ENCODE data around the gene PITPNM3. TPM values are rescaled to one million over a fixed set of nuclear protein-coding genes. Genes with fewer than 3 reads are reported as not detected.

PITPNM3 gene
- total RNA-seq, 2 experiments from 2014 or later, result 0.38 to 0.67 TPM

DNA sequence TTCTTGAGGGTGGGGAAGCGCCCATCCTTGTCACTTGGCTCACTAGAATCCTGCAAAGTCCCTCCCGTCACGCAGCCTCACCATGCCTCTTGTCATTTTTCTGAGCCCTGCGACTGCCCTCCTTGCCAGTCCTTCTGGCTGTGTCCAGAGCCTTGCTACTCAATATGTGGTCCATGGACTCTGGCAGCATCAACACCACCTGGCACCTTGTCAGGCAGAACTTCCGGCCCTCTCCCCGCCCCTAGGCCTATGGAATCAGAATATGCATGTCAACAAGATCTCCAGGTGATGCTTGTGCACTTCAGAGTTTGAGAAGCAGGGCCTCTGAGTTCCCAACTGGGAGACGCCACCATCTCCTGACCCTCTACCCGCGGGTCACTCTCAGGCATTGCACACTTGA is 100.0 kb downstream of the PITPNM3 start:
- Mint-ChIP-seq H3K4me1 (ENCODE audit: low read depth) (peaks cover 6% of the 10 kb centered on the region), H3K27me3 (ENCODE audit: low read depth) (no peaks in the 10 kb centered on the region), H3K4me3 (no peak overlapping the region), H3K9me3 (no peaks in the 10 kb centered on the region), H3K27ac (no peak overlapping the region), H3K36me3 (ENCODE audit: low read depth) (no peaks in the 10 kb centered on the region)
- intact Hi-C loops (cut with micrococcal nuclease), result no loop called here
- CTCF ChIA-PET, result no interaction called here
- DNase-seq, result no peak

DNA sequence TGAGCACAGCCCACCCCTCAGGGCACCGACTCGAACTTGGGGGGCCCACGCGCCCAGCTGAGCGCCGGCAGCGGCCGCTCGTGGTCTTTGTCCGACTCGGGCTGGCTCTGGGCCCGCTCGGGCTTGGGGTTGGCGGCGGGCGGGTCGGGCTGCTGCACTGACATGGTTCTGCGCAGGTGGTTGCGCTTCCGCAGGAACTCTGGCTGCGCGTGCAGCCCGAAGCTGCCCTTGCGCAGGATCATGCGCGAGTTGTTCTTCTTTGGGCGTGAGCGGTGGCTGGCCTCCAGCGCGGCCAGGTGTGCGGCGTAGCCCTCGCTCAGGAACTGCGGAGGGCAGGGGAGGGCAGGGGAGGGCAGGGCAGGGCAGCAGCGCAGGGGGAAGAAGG is 101.0 kb downstream of the PITPNM3 start:
- CTCF ChIA-PET, result no interaction called here
- Mint-ChIP-seq H3K9me3 (no peaks in the 10 kb centered on the region), H3K4me1 (ENCODE audit: low read depth) (peaks cover 6% of the 10 kb centered on the region), H3K27ac (no peak overlapping the region), H3K27me3 (ENCODE audit: low read depth) (no peaks in the 10 kb centered on the region), H3K36me3 (ENCODE audit: low read depth) (no peaks in the 10 kb centered on the region), H3K4me3 (peak overlapping the region; percentile 25)
- intact Hi-C loops (cut with micrococcal nuclease), result no loop called here
- DNase-seq, result peak; percentile 46

DNA sequence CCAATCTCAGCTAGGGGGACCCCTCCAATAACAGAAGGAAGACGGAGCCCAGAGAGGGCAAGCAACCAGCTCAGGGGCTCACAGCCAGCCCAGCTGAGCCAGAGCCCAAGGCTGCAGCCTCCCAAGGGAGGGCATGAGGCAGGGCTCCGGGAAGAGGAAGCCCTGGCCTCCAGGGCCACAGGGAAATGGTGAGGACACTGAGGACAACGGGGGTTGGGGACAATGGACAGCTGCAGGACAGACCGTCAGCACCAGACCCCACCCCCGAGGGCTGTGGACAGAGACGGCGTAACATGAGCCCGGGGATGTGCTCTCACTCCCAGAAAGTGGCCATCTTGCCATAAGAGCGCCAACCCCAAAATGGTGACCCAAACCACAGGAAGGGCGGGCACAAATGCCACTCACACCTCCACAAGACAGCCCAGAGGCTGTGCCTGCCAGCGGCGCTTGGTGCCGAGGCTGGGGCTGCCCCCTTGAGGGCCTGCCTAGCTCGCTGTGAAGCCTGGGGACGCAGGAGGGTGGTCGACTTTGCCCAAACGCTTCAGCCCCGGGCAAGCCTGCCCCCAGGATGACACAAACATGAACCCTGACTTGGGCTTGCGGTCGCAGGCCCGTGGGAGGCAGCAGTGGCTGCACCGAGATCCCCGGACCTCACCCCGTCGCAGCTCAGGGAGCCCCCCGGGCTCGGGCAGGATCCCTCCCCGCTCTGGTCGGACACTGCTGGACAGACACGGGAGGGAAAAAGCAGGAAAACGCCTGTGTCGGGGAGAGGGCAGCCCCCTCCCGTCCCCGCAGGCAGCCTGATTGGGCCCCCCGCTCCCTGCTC is 101.6 kb downstream of the PITPNM3 start:
- CTCF ChIA-PET, result interaction anchor here (0.5 kb wide), 1 partner anchor 52 kb away, joined by 3 read pairs; no protein-coding TSS in a partner anchor
- DNase-seq, result no peak
- Mint-ChIP-seq H3K9me3 (no peaks in the 10 kb centered on the region), H3K36me3 (ENCODE audit: low read depth) (no peaks in the 10 kb centered on the region), H3K4me3 (no peak overlapping the region), H3K4me1 (ENCODE audit: low read depth) (peaks cover 6% of the 10 kb centered on the region), H3K27me3 (ENCODE audit: low read depth) (no peaks in the 10 kb centered on the region), H3K27ac (no peak overlapping the region)
- intact Hi-C loops (cut with micrococcal nuclease), result no loop called here

DNA sequence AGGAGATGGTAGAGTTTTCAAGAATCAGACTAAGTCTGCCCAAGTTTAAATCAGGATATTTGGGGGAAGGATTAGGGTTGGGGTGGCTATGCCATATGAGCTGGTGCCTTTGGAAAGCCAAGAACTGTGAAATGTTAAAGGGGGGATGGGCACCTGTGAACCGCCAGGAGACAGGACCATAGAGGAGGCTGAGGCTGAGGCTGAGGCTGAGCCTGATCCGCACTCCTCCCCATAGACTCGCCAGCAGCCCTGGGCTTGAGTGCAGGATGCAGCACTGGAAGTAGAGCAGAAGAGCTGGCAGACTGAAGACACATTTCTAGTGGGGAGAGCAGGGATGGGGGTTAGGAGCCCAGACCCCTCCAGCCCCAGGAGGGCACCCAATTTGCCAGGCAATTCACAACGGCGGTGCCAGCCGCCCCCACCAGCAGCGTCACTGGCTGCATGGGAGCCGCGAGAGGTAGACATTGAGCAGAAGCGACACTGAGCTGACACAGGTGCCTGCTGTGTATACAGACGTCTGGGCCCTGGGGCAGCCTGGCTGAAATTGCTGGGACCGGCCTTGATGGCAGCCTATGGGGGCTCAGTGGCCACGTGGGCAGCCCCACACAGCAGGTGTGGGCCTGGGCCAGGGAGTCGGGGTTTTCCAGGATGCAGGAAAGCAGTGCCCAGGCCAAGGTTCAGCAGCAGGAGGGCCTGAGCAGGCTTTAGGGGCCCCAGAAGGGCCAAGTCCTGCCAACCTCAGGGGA is 102.9 kb downstream of the PITPNM3 start:
- H3K27me3 Mint-ChIP-seq (ENCODE audit: low read depth), result no peaks in the 10 kb centered on the region
- CTCF ChIA-PET, result no interaction called here
- DNase-seq, result no peak
- intact Hi-C loops (cut with micrococcal nuclease), result no loop called here
- H3K9me3 Mint-ChIP-seq, result no peaks in the 10 kb centered on the region
- H3K27ac Mint-ChIP-seq, result no peak overlapping the region
- H3K36me3 Mint-ChIP-seq (ENCODE audit: low read depth), result no peaks in the 10 kb centered on the region
- H3K4me3 Mint-ChIP-seq, result no peak overlapping the region
- H3K4me1 Mint-ChIP-seq (ENCODE audit: low read depth), result peaks cover 6% of the 10 kb centered on the region

DNA sequence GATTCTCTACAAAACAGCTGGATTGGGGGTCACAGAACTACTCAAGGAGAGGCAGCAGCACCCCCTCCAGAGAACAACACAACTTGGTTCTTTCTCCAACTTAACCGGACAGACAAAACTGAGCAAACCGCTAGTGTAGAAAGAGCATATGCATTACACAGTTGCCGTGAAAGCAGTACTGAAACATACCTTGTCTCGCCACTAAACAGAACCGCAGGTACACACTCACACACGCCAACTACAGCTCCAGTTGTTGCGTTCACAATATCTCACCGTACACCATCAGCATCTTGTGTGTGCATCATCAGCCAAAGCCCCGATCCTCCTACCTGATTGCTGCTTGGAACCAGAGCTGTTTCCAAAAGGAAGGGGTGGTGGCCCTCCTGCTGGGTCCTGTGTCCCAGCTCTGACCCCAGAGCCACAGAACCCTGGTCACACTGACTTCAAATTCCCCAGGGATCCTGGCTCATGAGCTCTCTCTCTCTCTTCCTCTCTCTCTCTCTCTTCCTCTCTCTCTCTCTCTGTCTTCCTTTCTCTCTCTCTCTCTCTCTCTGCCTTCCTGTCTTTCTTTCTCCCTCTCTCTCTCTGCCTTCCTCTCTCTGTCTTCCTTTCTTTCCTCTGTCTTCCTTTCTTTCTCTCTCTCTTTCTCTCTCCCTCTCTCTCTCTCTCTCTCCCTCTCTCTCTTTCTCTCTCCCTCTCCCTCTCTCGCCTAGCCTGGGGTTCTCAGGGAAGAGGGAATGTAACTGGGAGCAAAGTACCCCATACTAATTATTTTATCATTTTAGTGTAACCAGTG is 103.7 kb downstream of the PITPNM3 start:
- H3K4me3 Mint-ChIP-seq, result no peak overlapping the region
- H3K9me3 Mint-ChIP-seq, result no peaks in the 10 kb centered on the region
- H3K36me3 Mint-ChIP-seq (ENCODE audit: low read depth), result no peaks in the 10 kb centered on the region
- no peaks in the 10 kb centered on the region for H3K27me3 Mint-ChIP-seq (ENCODE audit: low read depth)
- H3K27ac Mint-ChIP-seq, result no peak overlapping the region
- no peak for DNase-seq
- intact Hi-C loops (cut with micrococcal nuclease), result no loop called here
- CTCF ChIA-PET, result no interaction called here
- peaks cover 6% of the 10 kb centered on the region for H3K4me1 Mint-ChIP-seq (ENCODE audit: low read depth)

DNA sequence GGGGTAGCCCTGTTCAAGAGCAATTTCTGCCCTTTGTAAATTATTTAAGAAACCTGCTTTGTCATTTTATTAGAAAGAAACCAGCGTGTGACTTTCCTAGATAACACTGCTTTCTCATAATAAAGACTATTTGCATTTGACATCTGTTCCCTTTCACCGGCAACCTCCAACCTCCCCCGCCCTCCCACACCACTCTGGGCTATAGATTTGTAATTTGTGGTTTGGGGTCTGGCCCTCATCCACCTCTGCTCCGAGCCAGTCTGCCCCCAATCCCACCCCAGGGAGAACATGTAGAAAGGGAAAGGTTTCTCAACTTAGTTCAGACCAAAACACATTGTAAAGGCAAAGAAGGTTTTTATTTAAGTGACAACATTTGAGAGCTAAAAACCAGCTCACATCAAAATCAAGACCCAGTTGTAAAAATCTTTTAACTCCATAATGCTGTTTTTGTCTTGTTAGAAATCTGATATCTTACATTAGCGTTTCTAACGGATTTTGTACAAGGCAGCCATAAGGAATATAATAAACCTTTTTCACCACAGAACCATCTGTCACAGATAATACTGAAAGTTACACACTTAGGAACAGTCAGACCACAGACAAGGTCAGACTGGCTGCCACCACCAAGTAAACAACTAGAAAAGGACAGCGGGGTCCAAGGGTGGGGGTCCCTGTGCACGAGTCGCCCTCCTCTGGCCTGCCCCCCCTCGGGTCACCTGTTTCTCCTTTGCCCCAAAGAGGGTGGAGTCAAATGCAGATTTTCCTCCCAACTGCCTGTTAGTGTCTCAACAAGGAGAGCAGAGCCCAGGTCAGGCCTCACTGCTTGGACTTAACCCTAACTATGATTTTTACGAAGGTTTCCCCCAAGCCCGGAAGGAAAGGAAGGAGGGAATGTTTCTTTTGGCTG is 105.2 kb downstream of the PITPNM3 start:
- DNase-seq, result no peak
- Mint-ChIP-seq H3K27me3 (ENCODE audit: low read depth) (no peaks in the 10 kb centered on the region), H3K9me3 (no peaks in the 10 kb centered on the region), H3K4me3 (no peak overlapping the region), H3K36me3 (ENCODE audit: low read depth) (no peaks in the 10 kb centered on the region), H3K27ac (no peak overlapping the region), H3K4me1 (ENCODE audit: low read depth) (no peaks in the 10 kb centered on the region)
- CTCF ChIA-PET, result no interaction called here
- intact Hi-C loops (cut with micrococcal nuclease), result no loop called here

DNA sequence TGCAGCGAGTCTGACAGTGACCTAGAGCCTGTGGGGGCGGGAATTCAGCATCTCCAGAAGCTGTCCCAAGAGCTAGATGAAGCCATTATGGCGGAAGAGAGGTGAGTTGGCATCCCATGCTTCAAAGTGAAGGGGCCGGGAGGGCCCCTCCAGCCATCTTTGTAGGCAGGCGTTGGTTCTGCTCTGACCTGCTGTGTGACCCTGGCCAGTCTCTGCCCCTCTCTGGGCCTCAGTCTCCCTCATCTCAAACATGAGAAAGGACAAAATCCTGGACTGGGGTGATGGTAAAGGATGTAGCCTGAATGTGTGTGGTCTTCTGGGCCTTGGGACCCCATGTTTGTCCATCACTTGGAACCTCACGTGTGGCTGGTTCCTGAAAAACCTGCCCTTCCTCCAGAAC is 107.0 kb downstream of the PITPNM3 start:
- no peaks in the 10 kb centered on the region for H3K36me3 Mint-ChIP-seq (ENCODE audit: low read depth)
- peaks cover 4% of the 10 kb centered on the region for H3K4me1 Mint-ChIP-seq (ENCODE audit: low read depth)
- CTCF ChIA-PET, result interaction anchor here (0.8 to 1.1 kb wide), 2 partner anchors 13 to 26 kb away, joined by 3 read pairs; no protein-coding TSS in a partner anchor
- H3K9me3 Mint-ChIP-seq, result no peaks in the 10 kb centered on the region
- peaks cover 2% of the 10 kb centered on the region for H3K27me3 Mint-ChIP-seq (ENCODE audit: low read depth)
- intact Hi-C loops (cut with micrococcal nuclease), result no loop called here
- no peak overlapping the region for H3K4me3 Mint-ChIP-seq
- H3K27ac Mint-ChIP-seq, result no peak overlapping the region
- DNase-seq, result no peak

DNA sequence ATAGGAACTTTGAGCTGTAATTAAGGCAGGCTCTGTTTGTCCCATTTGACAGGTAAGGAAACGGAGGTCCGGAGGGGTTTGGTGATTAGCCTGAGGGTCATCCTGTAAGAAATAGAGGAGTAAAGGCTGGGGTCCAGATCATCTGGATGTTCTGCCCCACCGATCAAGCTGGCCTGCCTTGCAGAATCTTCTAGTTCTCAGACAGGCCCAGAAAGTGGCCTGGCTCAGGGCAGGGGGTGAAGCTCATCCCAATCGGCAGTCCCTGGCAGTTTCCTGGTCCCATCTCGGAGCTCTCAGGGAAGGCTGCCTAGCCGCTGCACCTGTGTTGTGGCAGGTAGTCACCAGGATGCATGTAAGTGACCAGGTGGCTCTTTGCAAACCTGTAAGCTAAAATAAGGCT is 107.9 kb downstream of the PITPNM3 start:
- H3K27me3 Mint-ChIP-seq (ENCODE audit: low read depth), result peaks cover 3% of the 10 kb centered on the region
- H3K36me3 Mint-ChIP-seq (ENCODE audit: low read depth), result no peaks in the 10 kb centered on the region
- CTCF ChIA-PET, result interaction anchor here (0.5 to 1.1 kb wide), 2 partner anchors 27 to 29 kb away, joined by 3 to 4 read pairs; no protein-coding TSS in a partner anchor
- no peak for DNase-seq
- H3K4me3 Mint-ChIP-seq, result no peak overlapping the region
- intact Hi-C loops (cut with micrococcal nuclease), result no loop called here
- peaks cover 9% of the 10 kb centered on the region for H3K4me1 Mint-ChIP-seq (ENCODE audit: low read depth)
- H3K9me3 Mint-ChIP-seq, result no peaks in the 10 kb centered on the region
- no peak overlapping the region for H3K27ac Mint-ChIP-seq

DNA sequence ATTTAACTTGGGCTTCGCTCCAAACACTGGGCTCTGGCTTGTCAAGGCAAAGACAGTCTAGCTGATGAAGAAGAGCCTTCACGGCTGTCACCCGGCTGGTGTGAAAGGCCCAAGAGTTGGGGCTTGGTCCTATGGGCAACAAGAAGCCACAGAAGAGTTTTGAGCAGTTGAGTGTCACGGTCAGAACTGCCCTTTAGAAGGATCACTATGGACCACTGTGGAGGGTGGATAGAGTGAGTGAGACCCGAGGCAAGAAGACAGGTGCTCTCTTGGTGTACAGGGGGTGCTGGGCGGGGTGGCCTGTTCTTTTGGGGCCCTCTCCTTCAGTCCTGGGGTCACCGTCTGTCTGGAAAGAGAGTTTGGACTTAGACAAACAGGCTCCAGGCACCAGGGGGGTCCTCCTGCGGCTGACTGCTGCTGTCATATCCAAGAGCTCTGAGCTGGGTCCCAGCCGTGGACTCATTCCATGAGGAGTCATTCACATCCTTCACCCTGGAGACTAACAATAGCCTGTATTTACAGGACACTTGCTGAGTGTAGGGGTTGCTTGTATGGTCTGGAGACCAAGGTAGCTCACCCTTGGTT is 109.7 kb downstream of the PITPNM3 start:
- DNase-seq, result no peak
- CTCF ChIA-PET, result interaction anchor here (1.5 kb wide), 1 partner anchor 27 kb away, joined by 3 read pairs; no protein-coding TSS in a partner anchor
- Mint-ChIP-seq H3K36me3 (ENCODE audit: low read depth) (no peaks in the 10 kb centered on the region), H3K9me3 (no peaks in the 10 kb centered on the region), H3K27ac (no peak overlapping the region), H3K27me3 (ENCODE audit: low read depth) (peaks cover 3% of the 10 kb centered on the region), H3K4me3 (no peak overlapping the region), H3K4me1 (ENCODE audit: low read depth) (peaks cover 11% of the 10 kb centered on the region)
- intact Hi-C loops (cut with micrococcal nuclease), result no loop called here

DNA sequence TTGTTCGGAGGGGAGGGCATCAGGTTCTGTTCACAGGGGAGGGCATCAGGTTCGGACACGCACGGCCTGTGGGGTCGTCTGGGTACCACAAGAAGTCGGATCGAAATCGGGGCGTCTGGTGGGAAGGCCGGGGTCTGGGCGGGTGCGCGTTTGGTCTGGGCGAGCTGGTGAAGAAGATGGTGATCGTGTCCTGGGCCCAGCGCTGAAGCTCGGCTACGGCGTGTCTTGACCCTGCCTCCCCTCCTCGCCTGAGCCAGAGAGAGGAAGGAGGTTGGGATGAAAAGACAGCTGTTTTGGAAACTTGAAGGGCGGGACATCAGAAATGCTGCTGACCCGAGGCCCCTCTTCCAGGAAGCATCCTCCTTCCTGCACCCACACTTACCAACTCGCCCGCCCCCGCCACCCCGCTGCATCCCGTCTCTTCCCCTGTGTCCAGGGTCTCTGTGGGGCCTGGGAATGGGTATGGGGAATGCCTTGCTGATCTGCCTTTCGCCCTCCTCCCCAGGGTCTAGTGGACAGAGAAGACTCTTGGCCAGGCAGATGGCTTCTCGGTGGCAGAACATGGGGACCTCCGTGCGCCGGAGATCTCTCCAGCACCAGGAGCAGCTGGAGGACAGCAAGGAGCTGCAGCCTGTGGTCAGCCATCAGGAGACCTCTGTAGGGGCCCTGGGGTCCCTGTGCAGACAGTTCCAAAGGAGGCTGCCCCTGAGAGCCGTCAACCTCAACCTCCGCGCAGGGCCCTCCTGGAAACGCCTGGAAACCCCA is 111.6 kb downstream of the PITPNM3 start:
- Mint-ChIP-seq H3K36me3 (ENCODE audit: low read depth) (no peaks in the 10 kb centered on the region), H3K4me1 (ENCODE audit: low read depth) (peaks cover 11% of the 10 kb centered on the region), H3K27ac (peak overlapping the region; percentile 28), H3K27me3 (ENCODE audit: low read depth) (peaks cover 3% of the 10 kb centered on the region), H3K4me3 (peak overlapping the region; percentile 97), H3K9me3 (no peaks in the 10 kb centered on the region)
- CTCF ChIA-PET, result no interaction called here
- no peak for DNase-seq
- intact Hi-C loops (cut with micrococcal nuclease), result loop anchor here (5.0 kb wide), 1 partner anchor 568 kb away; the partner anchor contains the start of gene RNASEK

Measured in activated naive CD4-positive, alpha-beta T cell treated with anti-CD3 and anti-CD28 coated beads for 36 hours (primary cell).